Trophoblast cell (in vitro differentiated cells and primary cell): ENCODE measurements around the gene MTFR1L.

Experiments used
- DNase-seq, 2 donors: peaks; one replicate each; pipeline ENCODE4 v3.0.0-alpha.2; 2016
- H2AFZ ChIP-seq: 2 replicates; pipeline ENCODE4 v1.6.1; 2013; ENCODE audit warnings: low read length, moderate library complexity, mild to moderate bottlenecking; ENCODE audit not compliant: insufficient read depth, poor library complexity
- H2AK5ac ChIP-seq: 2 replicates; pipeline ENCODE4 v1.6.1; 2013; ENCODE audit warnings: mild to moderate bottlenecking, low read length
- H2BK120ac ChIP-seq: 2 replicates; pipeline ENCODE4 v1.6.1; 2013; ENCODE audit warnings: low read length, mild to moderate bottlenecking, moderate library complexity; ENCODE audit not compliant: insufficient read depth, poor library complexity
- H2BK12ac ChIP-seq: 2 replicates; pipeline ENCODE4 v1.6.1; 2013; ENCODE audit warnings: mild to moderate bottlenecking, low read length, moderate library complexity
- H2BK5ac ChIP-seq: 2 replicates; pipeline ENCODE4 v1.6.1; 2013; ENCODE audit warnings: low read length, low read depth, moderate library complexity, mild to moderate bottlenecking; ENCODE audit not compliant: poor library complexity
- H3K14ac ChIP-seq: 2 replicates; pipeline ENCODE4 v1.6.1; 2013; ENCODE audit warnings: mild to moderate bottlenecking, low read length
- H3K18ac ChIP-seq: 2 replicates; pipeline ENCODE4 v1.6.1; 2013; ENCODE audit warnings: mild to moderate bottlenecking, low read length
- H3K23ac ChIP-seq: 2 replicates; pipeline ENCODE4 v1.6.1; 2013; ENCODE audit warnings: low read length
- H3K27ac ChIP-seq: 2 replicates; pipeline ENCODE4 v1.5.1; 2013; ENCODE audit warnings: low read depth, mild to moderate bottlenecking, inconsistent platforms, low read length, moderate library complexity
- H3K27me3 ChIP-seq: 2 replicates; pipeline ENCODE4 v1.6.1; 2013; ENCODE audit warnings: inconsistent platforms, mild to moderate bottlenecking, low read length, moderate library complexity; ENCODE audit not compliant: insufficient read depth
- H3K36me3 ChIP-seq, 2 experiments: 1 replicate in 1 of 2; 2 replicates in 1 of 2; pipeline ENCODE4 v1.6.1; 2013; ENCODE audit warnings: low read length in 2 of 2, mild to moderate bottlenecking in 2 of 2, moderate library complexity in 1 of 2; ENCODE audit not compliant: insufficient read depth in 2 of 2, control insufficient read depth in 1 of 2
- H3K4ac ChIP-seq: 2 replicates; pipeline ENCODE4 v1.6.1; 2013; ENCODE audit warnings: low read depth, mild to moderate bottlenecking, low read length, moderate library complexity
- H3K4me1 ChIP-seq, 2 experiments: 1 replicate in 1 of 2; 2 replicates in 1 of 2; pipeline ENCODE4 v1.6.1; 2013; ENCODE audit warnings: low read length in 2 of 2, mild to moderate bottlenecking in 2 of 2, moderate library complexity in 1 of 2; ENCODE audit not compliant: insufficient read depth in 2 of 2, control insufficient read depth in 1 of 2
- H3K4me2 ChIP-seq: 2 replicates; pipeline ENCODE4 v1.6.1; 2013; ENCODE audit warnings: inconsistent platforms, mild to moderate bottlenecking, low read length, moderate library complexity
- H3K4me3 ChIP-seq: 2 replicates; pipeline ENCODE4 v1.5.1; 2013; ENCODE audit warnings: mild to moderate bottlenecking, low read depth, low read length, inconsistent platforms
- H3K79me1 ChIP-seq: one replicate; pipeline ENCODE4 v1.6.1; 2013; ENCODE audit warnings: low read length
- H3K79me2 ChIP-seq: 2 replicates; pipeline ENCODE4 v1.6.1; 2013; ENCODE audit warnings: low read length, mild to moderate bottlenecking; ENCODE audit not compliant: control insufficient read depth, insufficient read depth, poor library complexity
- H3K9ac ChIP-seq: 2 replicates; pipeline ENCODE4 v1.6.1; 2013; ENCODE audit warnings: mild to moderate bottlenecking, low read length
- H3K9me3 ChIP-seq: 2 replicates; pipeline ENCODE4 v1.6.1; 2013; ENCODE audit warnings: low read depth, mild to moderate bottlenecking, control low read depth, inconsistent platforms, low read length; ENCODE audit not compliant: insufficient read depth
- H4K12ac ChIP-seq: 2 replicates; pipeline ENCODE4 v1.6.1; 2013; ENCODE audit warnings: low read depth, mild to moderate bottlenecking, low read length, moderate library complexity
- H4K8ac ChIP-seq: 2 replicates; pipeline ENCODE4 v1.6.1; 2013; ENCODE audit warnings: low read depth, mild to moderate bottlenecking, low read length, moderate library complexity
- H4K91ac ChIP-seq: one replicate; pipeline ENCODE4 v1.6.1; 2013; ENCODE audit warnings: low read depth, mild to moderate bottlenecking, low read length, moderate library complexity
- WGBS: extraction: QIAGEN DNeasy Blood & Tissue Kit; methylation state at CpG from one replicate; pipeline ENCODE4 v1.1.7; 2013; ENCODE audit warnings: missing lambda C conversion rate; ENCODE audit not compliant: insufficient read length, insufficient coverage; ENCODE audit errors: extremely low coverage; 5-methylcytosine and 5-hydroxymethylcytosine counted together

MTFR1L gene

GRCh38 chr1:25787760-25788166, 32.0 kb upstream of the MTFR1L start:
- H3K4ac ChIP-seq, result no peak overlapping the region
- no peak overlapping the region for H3K18ac ChIP-seq
- H4K8ac ChIP-seq, result no peak overlapping the region
- H3K36me3 ChIP-seq, result no peaks in the 10 kb centered on the region
- peaks cover 2% of the 10 kb centered on the region for H3K27me3 ChIP-seq
- H3K9ac ChIP-seq, result no peak overlapping the region
- no peaks in the 10 kb centered on the region for H3K79me1 ChIP-seq
- no peak overlapping the region for H4K91ac ChIP-seq
- WGBS, result no CpG with 5 or more reads among the region's 5 CpGs
- H3K4me3 ChIP-seq, result no peak overlapping the region
- no peaks in the 10 kb centered on the region for H3K79me2 ChIP-seq
- no peak overlapping the region for H2BK120ac ChIP-seq
- H3K14ac ChIP-seq, result no peak overlapping the region
- H3K27ac ChIP-seq, result no peak overlapping the region
- no peak overlapping the region for H2AK5ac ChIP-seq
- H2BK12ac ChIP-seq, result no peak overlapping the region
- no peak overlapping the region for H4K12ac ChIP-seq
- peaks cover 3% of the 10 kb centered on the region for H3K9me3 ChIP-seq
- H3K4me2 ChIP-seq, result no peak overlapping the region
- H3K4me1 ChIP-seq, result peaks cover 5 to 7% of the 10 kb centered on the region in 2 experiments
- no peak for DNase-seq
- H2AFZ ChIP-seq, result no peak overlapping the region
- no peak overlapping the region for H3K23ac ChIP-seq
- no peak overlapping the region for H2BK5ac ChIP-seq

- Histone ChIP-seq H3K9ac (peak overlapping the region; percentile 38), H3K79me1 (no peaks in the 10 kb centered on the region), H2AFZ (no peak overlapping the region), H4K12ac (no peak overlapping the region), H4K91ac (no peak overlapping the region), H3K23ac (no peak overlapping the region), H3K18ac (no peak overlapping the region), H3K36me3 (no peaks in the 10 kb centered on the region), H3K27me3 (peaks cover 2% of the 10 kb centered on the region), H3K27ac (no peak overlapping the region), H2BK120ac (no peak overlapping the region), H3K9me3 (peaks cover 3% of the 10 kb centered on the region), H2BK5ac (no peak overlapping the region), H2AK5ac (no peak overlapping the region), H4K8ac (no peak overlapping the region), H2BK12ac (no peak overlapping the region), H3K14ac (no peak overlapping the region), H3K4me1 (peaks cover 5% of the 10 kb centered on the region in 2 experiments), H3K79me2 (no peaks in the 10 kb centered on the region), H3K4me3 (no peak overlapping the region), H3K4ac (no peak overlapping the region), H3K4me2 (no peak overlapping the region)
- no peak for DNase-seq
- no CpG with 5 or more reads among the region's 6 CpGs for WGBS
Observed at GRCh38 chr1:25790472-25790871, 29.3 kb upstream of the MTFR1L start.

GRCh38 chr1:25792115-25792514, 27.6 kb upstream of the MTFR1L start:
- no peak overlapping the region for H3K9ac ChIP-seq
- no peak overlapping the region for H3K4me3 ChIP-seq
- no peak overlapping the region for H3K18ac ChIP-seq
- H2BK12ac ChIP-seq, result no peak overlapping the region
- no peak overlapping the region for H3K23ac ChIP-seq
- no peaks in the 10 kb centered on the region for H3K36me3 ChIP-seq
- H2AFZ ChIP-seq, result no peak overlapping the region
- WGBS, result no CpG with 5 or more reads among the region's 4 CpGs
- peaks cover 2% of the 10 kb centered on the region for H3K27me3 ChIP-seq
- H2BK5ac ChIP-seq, result no peak overlapping the region
- no peak overlapping the region for H2AK5ac ChIP-seq
- no peaks in the 10 kb centered on the region for H3K79me1 ChIP-seq
- no peak overlapping the region for H3K27ac ChIP-seq
- H3K9me3 ChIP-seq, result peaks cover 3% of the 10 kb centered on the region
- no peak overlapping the region for H3K14ac ChIP-seq
- H3K4me2 ChIP-seq, result no peak overlapping the region
- H2BK120ac ChIP-seq, result no peak overlapping the region
- H4K91ac ChIP-seq, result no peak overlapping the region
- H4K12ac ChIP-seq, result no peak overlapping the region
- H3K79me2 ChIP-seq, result no peaks in the 10 kb centered on the region
- DNase-seq, result peak in 1 of 2 donors; percentile 43
- no peak overlapping the region for H4K8ac ChIP-seq
- no peak overlapping the region for H3K4ac ChIP-seq
- H3K4me1 ChIP-seq, result peaks cover 3% of the 10 kb centered on the region in 2 experiments

DNA sequence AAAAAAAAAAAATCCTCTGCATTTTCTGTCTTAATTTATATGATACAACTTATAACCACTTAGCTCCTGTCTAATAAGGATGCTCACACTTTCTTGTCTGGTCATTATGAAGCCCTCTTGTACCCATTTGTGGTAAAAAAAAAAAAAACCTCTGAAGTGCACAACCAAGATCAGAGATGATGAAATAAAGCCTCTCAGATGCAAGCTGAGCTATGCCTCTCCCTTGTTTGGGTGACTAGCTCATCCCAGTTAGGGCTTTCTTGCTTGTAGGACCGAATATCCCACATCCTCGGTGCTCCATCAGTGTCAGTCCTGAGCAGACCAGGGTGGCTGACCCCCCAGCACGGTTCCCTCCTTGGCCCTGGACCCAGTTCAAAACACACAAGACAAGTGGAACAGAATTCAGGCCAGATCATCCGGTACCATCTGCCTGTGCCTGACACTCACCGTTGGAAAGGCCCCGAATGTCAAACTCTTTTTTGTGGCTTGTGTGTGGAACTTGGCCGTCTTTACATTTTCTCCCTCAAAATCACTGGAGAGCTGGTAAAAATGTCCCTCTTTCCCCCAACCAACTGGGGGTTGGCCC, 26.1 kb upstream of the MTFR1L start:
- Histone ChIP-seq H3K27ac (no peak overlapping the region), H3K4me1 (no peaks in the 10 kb centered on the region), H3K18ac (no peak overlapping the region), H3K27me3 (no peaks in the 10 kb centered on the region), H2BK5ac (no peak overlapping the region), H3K79me2 (no peaks in the 10 kb centered on the region), H3K4ac (no peak overlapping the region), H3K79me1 (no peaks in the 10 kb centered on the region), H3K23ac (no peak overlapping the region), H4K12ac (no peak overlapping the region), H3K36me3 (no peaks in the 10 kb centered on the region), H2AK5ac (no peak overlapping the region), H2AFZ (no peak overlapping the region), H3K4me2 (no peak overlapping the region), H3K9me3 (peaks cover 3% of the 10 kb centered on the region), H4K8ac (no peak overlapping the region), H3K9ac (no peak overlapping the region), H2BK12ac (no peak overlapping the region), H3K14ac (no peak overlapping the region), H2BK120ac (no peak overlapping the region), H4K91ac (no peak overlapping the region), H3K4me3 (no peak overlapping the region)
- no CpG with 5 or more reads among the region's 7 CpGs for WGBS
- DNase-seq, result no peak
